HEK293T (cell line): Measurements from ENCODE around the gene TCEAL4.

Source experiments
- ELF4 ChIP-seq: fragments of 450-650 bp; IDR thresholded peaks from 2 replicates; pipeline ENCODE4 v1.6.1; 2017; ENCODE audit warnings: antibody characterized with exemption
- FOXK2 ChIP-seq: fragments of 450-650 bp; IDR thresholded peaks from 2 replicates; pipeline ENCODE4 v1.6.1; 2016; ENCODE audit warnings: mild to moderate bottlenecking

DNA sequence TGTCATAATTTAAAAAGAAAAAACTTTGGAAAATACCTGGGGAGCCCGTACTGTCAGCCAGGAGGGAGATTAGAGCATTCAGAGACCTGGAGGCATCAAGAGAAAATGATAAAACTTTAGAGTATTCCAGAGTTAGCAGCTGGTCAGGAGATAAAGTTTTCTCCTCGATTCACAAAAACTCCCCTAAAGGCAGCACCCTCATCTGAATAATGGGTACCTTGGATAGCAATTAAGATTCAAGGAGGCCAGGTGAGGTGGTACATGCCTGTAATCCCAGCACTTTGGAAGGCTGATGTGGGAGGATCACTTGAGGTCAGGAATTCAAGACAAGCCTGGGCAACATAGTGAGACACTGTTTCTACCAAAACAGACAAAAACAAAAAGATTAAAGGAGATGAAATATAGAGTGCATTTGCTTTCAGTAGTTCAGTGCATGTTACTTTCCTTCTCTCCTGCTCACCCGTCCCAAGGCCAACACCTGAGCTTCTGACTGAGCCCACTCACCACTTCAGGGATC, 47.4 kb upstream of the TCEAL4 start:
- no peak for TF ChIP-seq FOXK2
- TF ChIP-seq ELF4: no peak
